Mucosa of stomach (tissue), 1 donor: Measurements from ENCODE around the gene RAPGEF5.

ENCODE experiments used
- H3K27me3 ChIP-seq: one replicate; pipeline ENCODE4 v1.7.0; 2013; ENCODE audit warnings: mild to moderate bottlenecking, low read length; ENCODE audit not compliant: control insufficient read depth, insufficient read depth
- H3K36me3 ChIP-seq: one replicate; pipeline ENCODE4 v1.7.0; 2013; ENCODE audit warnings: low read length; ENCODE audit not compliant: control insufficient read depth, insufficient read depth
- H3K4me1 ChIP-seq: one replicate; pipeline ENCODE4 v1.7.0; 2013; ENCODE audit warnings: mild to moderate bottlenecking, low read length; ENCODE audit not compliant: control insufficient read depth, insufficient read depth
- H3K4me3 ChIP-seq: one replicate; pipeline ENCODE4 v1.7.0; 2013; ENCODE audit warnings: low read length
- H3K9ac ChIP-seq: one replicate; pipeline ENCODE4 v1.7.0; 2013; ENCODE audit warnings: mild to moderate bottlenecking, low read length, moderate library complexity
- H3K9me3 ChIP-seq: one replicate; pipeline ENCODE4 v1.7.0; 2013; ENCODE audit warnings: mild to moderate bottlenecking, low read length, moderate library complexity; ENCODE audit not compliant: control insufficient read depth
- donor health status: Pancreatic carcinoma.

RAPGEF5 gene

DNA sequence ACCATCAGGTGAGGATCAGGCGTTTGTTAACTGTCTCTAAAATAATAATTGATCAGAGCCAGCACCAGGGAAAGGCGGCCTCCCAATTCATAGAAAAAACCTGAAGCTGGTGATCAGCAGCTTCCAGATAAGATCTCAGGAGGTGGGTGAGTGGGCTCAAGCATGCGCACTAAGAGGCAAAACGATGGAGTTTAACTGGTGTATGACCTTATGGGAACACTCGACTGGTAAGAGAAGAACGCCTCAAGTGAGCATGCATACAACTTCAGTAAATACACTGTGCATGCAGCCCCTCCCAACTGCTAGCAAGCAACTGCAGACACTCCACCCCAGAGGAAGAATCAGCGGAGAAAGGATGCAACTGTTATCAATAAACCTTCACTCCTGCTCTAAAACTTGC, 18.1 kb downstream of the RAPGEF5 start:
- no peaks in the 10 kb centered on the region for H3K36me3 ChIP-seq
- no peak overlapping the region for H3K4me3 ChIP-seq
- peaks cover 30% of the 10 kb centered on the region for H3K4me1 ChIP-seq
- H3K9me3 ChIP-seq, result no peaks in the 10 kb centered on the region
- H3K9ac ChIP-seq, result no peak overlapping the region
- H3K27me3 ChIP-seq, result no peaks in the 10 kb centered on the region

DNA sequence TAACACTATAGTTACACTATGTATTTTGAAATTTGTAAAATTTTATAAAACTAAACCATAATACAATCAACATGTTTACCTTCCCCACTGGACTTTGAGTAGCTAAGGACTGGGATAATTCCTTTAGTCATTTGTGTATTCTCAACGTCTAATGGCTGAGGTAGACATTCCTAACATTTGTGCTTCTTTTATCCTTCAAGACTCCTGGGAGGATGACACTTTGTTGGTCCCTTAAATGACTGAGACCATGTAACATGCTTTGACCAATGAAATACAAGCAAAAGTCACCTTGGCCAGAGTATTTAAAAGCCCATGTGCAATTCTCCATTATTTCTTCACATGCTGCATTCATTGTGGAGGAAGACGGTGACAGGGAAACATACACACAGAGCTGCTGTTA, 18.5 kb downstream of the RAPGEF5 start:
- no peaks in the 10 kb centered on the region for H3K27me3 ChIP-seq
- H3K4me1 ChIP-seq, result peaks cover 35% of the 10 kb centered on the region
- H3K4me3 ChIP-seq, result no peak overlapping the region
- no peak overlapping the region for H3K9ac ChIP-seq
- no peaks in the 10 kb centered on the region for H3K36me3 ChIP-seq
- no peaks in the 10 kb centered on the region for H3K9me3 ChIP-seq

DNA sequence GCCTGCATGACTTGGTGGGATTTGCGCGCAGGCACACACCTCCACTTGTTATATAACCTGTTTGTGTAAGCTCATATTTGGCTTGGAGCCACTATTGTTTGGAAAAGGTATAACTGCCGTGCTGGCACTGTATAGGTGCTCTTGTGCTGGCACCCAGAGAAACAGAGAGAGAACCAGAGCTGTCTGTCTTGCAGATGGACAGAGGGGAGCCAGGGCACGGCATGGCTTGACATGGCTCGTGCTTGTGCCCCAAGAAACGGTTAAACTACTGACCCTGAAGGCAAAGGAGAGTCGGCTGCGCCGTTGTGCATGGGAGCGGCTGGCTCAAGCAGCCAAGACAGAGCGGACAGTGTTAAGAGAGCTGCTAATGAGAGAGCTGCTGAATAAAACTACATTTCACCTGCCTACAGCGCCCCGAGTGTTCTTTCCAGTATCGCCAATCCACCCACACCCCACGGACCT, 23.2 kb downstream of the RAPGEF5 start:
- Histone ChIP-seq H3K27me3 (no peaks in the 10 kb centered on the region), H3K9ac (peak overlapping the region; percentile 44), H3K9me3 (no peaks in the 10 kb centered on the region), H3K36me3 (no peaks in the 10 kb centered on the region), H3K4me1 (peaks cover 40% of the 10 kb centered on the region), H3K4me3 (no peak overlapping the region)

DNA sequence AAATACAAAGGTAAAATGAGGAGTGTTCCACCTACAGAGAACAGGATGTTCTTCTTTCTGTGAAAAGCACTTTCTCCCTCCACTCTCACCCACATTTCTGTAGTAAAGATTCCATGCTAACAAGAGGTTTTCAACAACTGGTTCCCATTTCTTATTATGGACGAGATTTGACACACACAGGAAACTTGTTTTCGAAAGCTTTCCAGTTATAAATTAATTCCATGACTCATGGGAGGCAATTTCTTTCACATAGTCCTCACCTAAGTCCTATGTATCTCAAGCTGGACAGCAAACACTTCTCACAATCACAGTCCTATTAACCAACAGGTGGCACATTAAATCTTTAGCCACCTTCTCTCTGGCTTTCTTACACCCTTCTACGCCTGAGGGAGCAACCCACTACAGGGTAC, 24.5 kb downstream of the RAPGEF5 start:
- peaks cover 40% of the 10 kb centered on the region for H3K4me1 ChIP-seq
- no peak overlapping the region for H3K4me3 ChIP-seq
- no peaks in the 10 kb centered on the region for H3K36me3 ChIP-seq
- H3K9ac ChIP-seq, result no peak overlapping the region
- no peaks in the 10 kb centered on the region for H3K9me3 ChIP-seq
- no peaks in the 10 kb centered on the region for H3K27me3 ChIP-seq

- Histone ChIP-seq H3K9me3 (no peaks in the 10 kb centered on the region), H3K4me3 (no peak overlapping the region), H3K27me3 (no peaks in the 10 kb centered on the region), H3K36me3 (no peaks in the 10 kb centered on the region), H3K9ac (no peak overlapping the region), H3K4me1 (peaks cover 40% of the 10 kb centered on the region)
These were observed 25.2 kb downstream of the RAPGEF5 start for GRCh38 chr7:22331704-22332103.

- H3K4me1 ChIP-seq, result peaks cover 40% of the 10 kb centered on the region
- no peak overlapping the region for H3K4me3 ChIP-seq
- no peaks in the 10 kb centered on the region for H3K36me3 ChIP-seq
- no peaks in the 10 kb centered on the region for H3K27me3 ChIP-seq
- H3K9me3 ChIP-seq, result no peaks in the 10 kb centered on the region
- no peak overlapping the region for H3K9ac ChIP-seq
These were observed 26.1 kb downstream of the RAPGEF5 start for GRCh38 chr7:22330903-22331302.

DNA sequence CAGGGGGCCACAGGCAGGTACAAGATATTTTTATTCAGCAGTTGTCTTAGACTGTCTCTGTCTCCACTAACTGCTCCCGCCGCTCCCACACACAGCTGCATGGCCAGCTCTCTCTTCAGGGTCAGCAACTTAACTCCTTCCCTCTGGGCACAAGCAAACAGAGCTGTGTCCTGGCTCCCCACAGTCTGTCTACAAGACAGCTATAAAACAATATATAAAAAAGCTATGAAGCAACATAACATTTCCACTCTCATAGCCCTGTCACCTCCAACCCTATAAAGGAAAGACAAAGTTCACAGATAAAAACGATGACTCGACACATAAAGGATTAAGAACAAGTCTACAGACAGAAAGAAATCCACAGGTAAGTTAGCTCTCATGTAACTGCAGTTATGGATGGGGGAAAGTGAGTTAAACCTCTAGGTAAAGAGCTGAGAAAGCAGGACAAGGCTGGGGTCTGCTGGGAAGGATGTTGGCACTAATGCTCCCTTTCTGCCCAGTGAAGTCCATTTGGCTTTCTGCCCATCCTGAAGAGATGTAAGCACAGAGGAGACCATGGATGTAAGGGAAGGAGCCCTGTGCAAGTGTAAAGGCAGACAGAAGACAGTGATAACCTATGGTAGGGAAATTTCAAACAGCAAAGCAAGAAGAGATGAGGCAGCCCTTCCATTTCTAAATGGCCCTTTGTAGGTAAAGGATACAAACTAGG, 27.0 kb downstream of the RAPGEF5 start:
- H3K9ac ChIP-seq, result no peak overlapping the region
- H3K4me1 ChIP-seq, result peaks cover 42% of the 10 kb centered on the region
- no peaks in the 10 kb centered on the region for H3K36me3 ChIP-seq
- H3K4me3 ChIP-seq, result no peak overlapping the region
- H3K9me3 ChIP-seq, result no peaks in the 10 kb centered on the region
- no peaks in the 10 kb centered on the region for H3K27me3 ChIP-seq

- H3K36me3 ChIP-seq, result no peaks in the 10 kb centered on the region
- no peaks in the 10 kb centered on the region for H3K9me3 ChIP-seq
- no peak overlapping the region for H3K4me3 ChIP-seq
- H3K27me3 ChIP-seq, result no peaks in the 10 kb centered on the region
- H3K9ac ChIP-seq, result no peak overlapping the region
- peaks cover 16% of the 10 kb centered on the region for H3K4me1 ChIP-seq
These were observed 30.8 kb downstream of the RAPGEF5 start for GRCh38 chr7:22326181-22326580.

DNA sequence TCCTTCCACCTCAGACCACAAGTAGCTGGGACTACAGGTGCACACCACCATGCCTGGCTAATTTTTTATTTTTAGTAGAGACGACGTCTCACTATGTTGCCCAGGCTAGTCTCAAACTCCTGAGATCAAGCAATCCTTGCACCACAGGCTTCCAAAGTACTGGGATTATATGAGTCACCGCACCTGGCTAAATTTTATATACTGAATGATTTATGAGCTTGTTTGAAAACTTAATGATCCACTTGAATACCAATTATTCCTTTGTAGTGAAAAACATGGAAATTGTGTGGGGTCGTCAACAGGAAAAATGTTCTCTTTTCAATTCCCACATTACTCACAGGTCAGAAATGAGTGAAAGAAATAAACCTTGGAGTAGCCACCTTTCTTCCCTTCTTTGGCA, 31.3 kb downstream of the RAPGEF5 start:
- Histone ChIP-seq H3K4me3 (no peak overlapping the region), H3K9me3 (no peaks in the 10 kb centered on the region), H3K4me1 (peaks cover 16% of the 10 kb centered on the region), H3K27me3 (no peaks in the 10 kb centered on the region), H3K9ac (no peak overlapping the region), H3K36me3 (no peaks in the 10 kb centered on the region)

- H3K27me3 ChIP-seq, result no peaks in the 10 kb centered on the region
- no peaks in the 10 kb centered on the region for H3K9me3 ChIP-seq
These were observed 33.2 kb downstream of the RAPGEF5 start for GRCh38 chr7:22323714-22324113.

DNA sequence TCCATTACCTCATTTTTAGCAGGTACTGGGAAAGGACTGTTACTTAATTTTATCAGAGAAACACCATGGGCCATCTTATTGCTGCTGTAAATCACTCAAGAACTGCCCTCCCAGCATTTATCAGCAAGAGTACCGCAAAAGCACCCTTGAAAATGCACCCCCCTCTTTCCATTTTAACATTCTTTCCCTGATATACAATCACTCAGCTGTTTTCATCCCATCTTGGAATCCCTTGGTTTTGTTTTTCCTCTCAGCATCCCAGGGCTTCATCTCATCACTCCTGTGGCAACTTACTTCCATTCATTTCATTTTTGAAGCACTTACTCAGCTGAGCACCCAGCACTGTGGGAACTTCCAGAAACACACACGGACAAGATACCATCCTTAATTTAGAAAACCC, 36.5 kb downstream of the RAPGEF5 start:
- Histone ChIP-seq H3K36me3 (no peaks in the 10 kb centered on the region), H3K9ac (no peak overlapping the region), H3K9me3 (no peaks in the 10 kb centered on the region), H3K27me3 (no peaks in the 10 kb centered on the region), H3K4me1 (peaks cover 5% of the 10 kb centered on the region), H3K4me3 (no peak overlapping the region)

More at GRCh38 chr7:22323714-22324113, 33.2 kb downstream of the RAPGEF5 start:
- no peak overlapping the region for H3K4me3 ChIP-seq
- peaks cover 5% of the 10 kb centered on the region for H3K4me1 ChIP-seq
- H3K36me3 ChIP-seq, result no peaks in the 10 kb centered on the region
- H3K9ac ChIP-seq, result no peak overlapping the region

DNA sequence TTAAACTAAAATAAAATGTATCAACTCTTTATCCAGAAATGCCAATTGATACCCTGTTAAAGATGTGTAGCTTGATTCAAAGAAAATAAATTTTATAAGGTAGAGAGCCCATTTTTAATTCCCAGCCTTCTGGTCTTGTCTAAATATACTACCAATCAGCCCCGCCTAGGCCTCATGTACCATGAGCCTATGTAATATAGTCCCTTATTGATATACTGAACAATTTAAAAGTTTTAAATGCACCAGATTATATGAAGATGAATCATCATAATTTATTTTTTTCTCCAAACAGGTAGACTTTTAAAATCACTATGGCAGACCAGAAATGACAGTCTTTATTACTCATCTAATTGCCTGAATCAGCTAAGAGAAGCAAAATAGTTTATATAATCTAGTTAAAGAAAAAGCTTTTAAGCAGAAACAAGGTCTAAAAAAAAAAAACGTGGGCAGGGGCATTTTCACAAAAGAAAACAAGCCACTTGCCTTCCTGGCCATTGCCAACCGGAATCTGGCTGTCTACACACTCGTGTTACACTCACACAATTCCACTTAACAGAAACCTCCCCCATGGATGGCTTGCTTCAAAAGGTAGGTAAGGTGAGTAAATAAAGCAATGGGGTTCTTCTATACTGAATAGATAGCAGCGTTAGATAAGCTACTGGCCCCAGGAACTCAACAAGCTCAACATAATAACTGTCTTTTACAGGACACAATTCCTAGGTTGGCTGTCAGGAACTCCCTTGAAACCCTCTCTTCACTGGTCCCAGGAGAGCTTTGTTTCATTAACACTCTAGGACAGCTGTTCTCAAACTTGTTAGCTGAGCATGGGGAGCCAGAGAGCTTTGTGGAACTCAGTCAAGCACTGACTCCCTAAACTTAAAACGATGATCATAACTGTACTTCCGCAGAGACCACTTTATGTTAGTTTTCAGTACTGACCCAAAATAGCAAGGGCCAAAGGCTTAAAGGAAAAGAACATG, 37.2 kb downstream of the RAPGEF5 start:
- Histone ChIP-seq H3K4me1 (no peaks in the 10 kb centered on the region), H3K9me3 (no peaks in the 10 kb centered on the region), H3K9ac (no peak overlapping the region), H3K36me3 (no peaks in the 10 kb centered on the region), H3K27me3 (no peaks in the 10 kb centered on the region), H3K4me3 (no peak overlapping the region)
